ENCODE results near the gene SELENON. TPM values are rescaled to one million over a fixed set of nuclear protein-coding genes. Genes with fewer than 3 reads are reported as not detected.

SELENON gene
- total RNA-seq, 1 experiment from 2014 or later: 57.2 TPM

- ChIA-PET CTCF (no interaction called here), POLR2A (no interaction called here)
- no peak for ATAC-seq
- no peak overlapping the region for H3K27ac ChIP-seq (ENCODE audit: low read length)
- peaks cover 16% of the 10 kb centered on the region for H3K4me1 ChIP-seq (ENCODE audit: control insufficient read depth, insufficient read depth, low read length)
- no TSS peak for BruUV-seq (replicated peaks)
- no peaks in the 10 kb centered on the region for H3K36me3 ChIP-seq (ENCODE audit: control insufficient read depth, insufficient read depth, low read length)
- intact Hi-C loops (cut with micrococcal nuclease; ENCODE audit: unreplicated experiment): no loop called here
- no peaks in the 10 kb centered on the region for H3K27me3 ChIP-seq (ENCODE audit: control insufficient read depth, insufficient read depth, low read length)
- DNase-seq (ENCODE audit: low read depth, low spot score): no peak
- in situ Hi-C loops (cut with HindIII; ENCODE audit: low pct_unique_long_range_greater_than_20kb, low sequenced_read_pairs): no loop called here
- TF ChIP-seq POLR2AphosphoS5 (IDR thresholded peaks at IDR 0.05; ENCODE audit: low read depth, low read length): no peak
- no peak for TF ChIP-seq TCF7L2 (IDR thresholded peaks at IDR 0.05; ENCODE audit: low read depth, low read length)
- H3K9me3 ChIP-seq (ENCODE audit: control insufficient read depth, insufficient read depth, low read depth, low read length): no peaks in the 10 kb centered on the region
- no peak overlapping the region for H3K4me3 ChIP-seq (ENCODE audit: low read depth in 2 of 2, low read length in 2 of 2)
Measured at GRCh38 chr1:25769625-25770383, 30.2 kb upstream of the SELENON start.

DNA sequence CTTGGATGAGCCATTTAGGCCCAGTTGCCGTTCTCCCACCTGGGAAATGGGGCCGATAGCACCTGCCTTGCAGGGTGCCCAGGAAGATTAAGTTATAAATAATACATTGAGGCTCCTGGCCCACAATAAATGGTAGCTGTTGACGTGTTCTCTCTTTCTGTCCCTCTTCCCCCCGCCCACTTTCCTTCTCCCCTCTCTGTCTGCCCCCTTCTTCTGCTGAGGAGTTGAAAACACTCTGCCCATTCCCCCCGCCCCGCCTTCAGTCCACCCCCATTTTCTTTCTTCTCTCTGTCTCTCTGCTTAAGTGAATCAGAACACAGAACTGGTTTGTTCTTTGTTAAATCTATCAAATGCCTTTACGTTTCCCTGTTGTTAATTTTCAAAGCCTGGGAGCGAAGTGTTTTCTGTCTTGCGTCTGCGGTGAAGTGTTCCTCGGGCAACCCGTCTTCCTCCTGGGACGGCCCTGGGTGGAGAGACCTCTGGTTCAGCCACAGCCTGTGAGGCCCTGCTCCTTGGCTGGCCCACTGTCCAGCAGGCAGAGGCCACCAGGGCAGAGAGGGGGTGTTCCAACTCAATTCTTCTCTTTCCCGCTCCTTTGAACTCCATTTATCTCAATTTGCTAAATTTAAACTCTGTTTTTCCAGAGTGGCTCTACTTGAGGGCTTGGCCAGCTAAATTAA lies 29.3 kb upstream of the SELENON start:
- no peaks in the 10 kb centered on the region for H3K36me3 ChIP-seq (ENCODE audit: control insufficient read depth, insufficient read depth, low read length)
- TF ChIP-seq TCF7L2 (IDR thresholded peaks at IDR 0.05; ENCODE audit: low read depth, low read length) (no peak), SIN3A (IDR thresholded peaks at IDR 0.05; ENCODE audit: borderline replicate concordance, insufficient read depth, low read depth, low read length) (no peak), POLR2AphosphoS5 (IDR thresholded peaks at IDR 0.05; ENCODE audit: low read depth, low read length) (no peak)
- TF ChIP-seq, protein P1, sequence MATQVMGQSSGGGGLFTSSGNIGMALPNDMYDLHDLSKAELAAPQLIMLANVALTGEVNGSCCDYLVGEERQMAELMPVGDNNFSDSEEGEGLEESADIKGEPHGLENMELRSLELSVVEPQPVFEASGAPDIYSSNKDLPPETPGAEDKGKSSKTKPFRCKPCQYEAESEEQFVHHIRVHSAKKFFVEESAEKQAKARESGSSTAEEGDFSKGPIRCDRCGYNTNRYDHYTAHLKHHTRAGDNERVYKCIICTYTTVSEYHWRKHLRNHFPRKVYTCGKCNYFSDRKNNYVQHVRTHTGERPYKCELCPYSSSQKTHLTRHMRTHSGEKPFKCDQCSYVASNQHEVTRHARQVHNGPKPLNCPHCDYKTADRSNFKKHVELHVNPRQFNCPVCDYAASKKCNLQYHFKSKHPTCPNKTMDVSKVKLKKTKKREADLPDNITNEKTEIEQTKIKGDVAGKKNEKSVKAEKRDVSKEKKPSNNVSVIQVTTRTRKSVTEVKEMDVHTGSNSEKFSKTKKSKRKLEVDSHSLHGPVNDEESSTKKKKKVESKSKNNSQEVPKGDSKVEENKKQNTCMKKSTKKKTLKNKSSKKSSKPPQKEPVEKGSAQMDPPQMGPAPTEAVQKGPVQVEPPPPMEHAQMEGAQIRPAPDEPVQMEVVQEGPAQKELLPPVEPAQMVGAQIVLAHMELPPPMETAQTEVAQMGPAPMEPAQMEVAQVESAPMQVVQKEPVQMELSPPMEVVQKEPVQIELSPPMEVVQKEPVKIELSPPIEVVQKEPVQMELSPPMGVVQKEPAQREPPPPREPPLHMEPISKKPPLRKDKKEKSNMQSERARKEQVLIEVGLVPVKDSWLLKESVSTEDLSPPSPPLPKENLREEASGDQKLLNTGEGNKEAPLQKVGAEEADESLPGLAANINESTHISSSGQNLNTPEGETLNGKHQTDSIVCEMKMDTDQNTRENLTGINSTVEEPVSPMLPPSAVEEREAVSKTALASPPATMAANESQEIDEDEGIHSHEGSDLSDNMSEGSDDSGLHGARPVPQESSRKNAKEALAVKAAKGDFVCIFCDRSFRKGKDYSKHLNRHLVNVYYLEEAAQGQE (IDR thresholded peaks at IDR 0.05; ENCODE audit: insufficient read depth in 1 of 2, low read depth in 2 of 2, low read length in 1 of 2): no peak
- TF ChIP-seq, protein P2, sequence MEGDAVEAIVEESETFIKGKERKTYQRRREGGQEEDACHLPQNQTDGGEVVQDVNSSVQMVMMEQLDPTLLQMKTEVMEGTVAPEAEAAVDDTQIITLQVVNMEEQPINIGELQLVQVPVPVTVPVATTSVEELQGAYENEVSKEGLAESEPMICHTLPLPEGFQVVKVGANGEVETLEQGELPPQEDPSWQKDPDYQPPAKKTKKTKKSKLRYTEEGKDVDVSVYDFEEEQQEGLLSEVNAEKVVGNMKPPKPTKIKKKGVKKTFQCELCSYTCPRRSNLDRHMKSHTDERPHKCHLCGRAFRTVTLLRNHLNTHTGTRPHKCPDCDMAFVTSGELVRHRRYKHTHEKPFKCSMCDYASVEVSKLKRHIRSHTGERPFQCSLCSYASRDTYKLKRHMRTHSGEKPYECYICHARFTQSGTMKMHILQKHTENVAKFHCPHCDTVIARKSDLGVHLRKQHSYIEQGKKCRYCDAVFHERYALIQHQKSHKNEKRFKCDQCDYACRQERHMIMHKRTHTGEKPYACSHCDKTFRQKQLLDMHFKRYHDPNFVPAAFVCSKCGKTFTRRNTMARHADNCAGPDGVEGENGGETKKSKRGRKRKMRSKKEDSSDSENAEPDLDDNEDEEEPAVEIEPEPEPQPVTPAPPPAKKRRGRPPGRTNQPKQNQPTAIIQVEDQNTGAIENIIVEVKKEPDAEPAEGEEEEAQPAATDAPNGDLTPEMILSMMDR (IDR thresholded peaks at IDR 0.05): no peak
- BruUV-seq (replicated peaks): no TSS peak
- CTCF ChIA-PET: no interaction called here
- H3K9me3 ChIP-seq (ENCODE audit: control insufficient read depth, insufficient read depth, low read depth, low read length): no peaks in the 10 kb centered on the region
- intact Hi-C loops (cut with micrococcal nuclease; ENCODE audit: unreplicated experiment): no loop called here
- DNase-seq (ENCODE audit: low read depth, low spot score): no peak
- H3K4me3 ChIP-seq (ENCODE audit: low read depth in 2 of 2, low read length in 2 of 2): no peak overlapping the region
- no peak for ATAC-seq
- peaks cover 24% of the 10 kb centered on the region for H3K4me1 ChIP-seq (ENCODE audit: control insufficient read depth, insufficient read depth, low read length)
- in situ Hi-C loops (cut with HindIII; ENCODE audit: low pct_unique_long_range_greater_than_20kb, low sequenced_read_pairs): no loop called here
- H3K27ac ChIP-seq (ENCODE audit: low read length): no peak overlapping the region
- POLR2A ChIA-PET: no interaction called here
- H3K27me3 ChIP-seq (ENCODE audit: control insufficient read depth, insufficient read depth, low read length): no peaks in the 10 kb centered on the region
